HCT116 (cell line): ENCODE results near the gene MUC15. TPM values are rescaled to one million over a fixed set of nuclear protein-coding genes. Genes with fewer than 3 reads are reported as not detected.

ENCODE experiments used
- ATAC-seq: fragments of 200-7000 bp; cut with Tn5 transposase; 2 replicates; pipeline ENCODE4 v1.9.1; 2020; ENCODE audit warnings: mild to moderate bottlenecking, moderate library complexity
- BruUV-seq: library from RNA; stranded (reverse); fragments of 400-500 nt; replicated peaks from 2 replicates; lab custom pipeline; 2021; lab: Mats Ljungman, UMichigan
- CTCF ChIA-PET: fragments of 300-600 bp; sonication (Branson Sonifier 250); formaldehyde crosslinking; loops from one replicate; lab custom pipeline; 2021; ENCODE audit warnings: antibody characterized with exemption; lab: Charles Lee
- POLR2A ChIA-PET: fragments of 300-600, 350-600 bp; sonication (Branson Sonifier 250); formaldehyde crosslinking; loops from one replicate; lab custom pipeline; 2021; ENCODE audit warnings: antibody characterized with exemption; lab: Charles Lee
- RAD21 ChIA-PET, 2 experiments: fragments of 300-600 bp; sonication (Branson Sonifier 250); formaldehyde crosslinking; loops; one replicate each; lab custom pipeline; 2023; ENCODE audit warnings: low total read pairs in 2 of 2; ENCODE audit not compliant: uncharacterized antibody in 2 of 2, unreplicated experiment in 2 of 2, low non-redundant PET in 1 of 2; lab: Charles Lee
- DNase-seq: peaks from one replicate; pipeline ENCODE4 v3.0.0-alpha.2; 2010; ENCODE audit warnings: low read depth, low spot score
- H2AFZ ChIP-seq: fragments of 200-600 bp; shearing (Covaris generic), sonication (generic); 2 replicates; pipeline ENCODE4 v1.6.1; 2017; ENCODE audit warnings: low read depth, mixed run types, mixed read lengths, antibody characterized with exemption, low read length; ENCODE audit not compliant: poor library complexity, severe bottlenecking
- H3K27ac ChIP-seq: 2 replicates; pipeline ENCODE4 v1.5.1; 2012; ENCODE audit warnings: low read depth, low read length
- H3K27me3 ChIP-seq: fragments of 200-600 bp; sonication (generic); 2 replicates; pipeline ENCODE4 v1.6.1; 2016; ENCODE audit warnings: mixed run types, low read length, mixed read lengths; ENCODE audit not compliant: insufficient read depth
- H3K36me3 ChIP-seq, 2 experiments: fragments of 200-500 bp in 1 of 2; fragments of 200-600 bp in 1 of 2; sonication (Bioruptor generic) in 1 of 2; sonication (generic) in 1 of 2; 2 replicates each; pipeline versions ENCODE4 v1.5.1 to v1.6.1; 2014 to 2016; ENCODE audit warnings: low read length in 2 of 2, inconsistent platforms in 1 of 2, mixed read lengths in 1 of 2, mixed run types in 1 of 2; ENCODE audit not compliant: insufficient read depth in 2 of 2, control insufficient read depth in 1 of 2
- H3K4me1 ChIP-seq, 2 experiments: fragments of 200-600 bp in 1 of 2; sonication (generic) in 1 of 2; 2 replicates each; pipeline versions ENCODE4 v1.5.1 to v1.6.1; 2012 to 2017; ENCODE audit warnings: low read length in 2 of 2, inconsistent platforms in 1 of 2, mild to moderate bottlenecking in 1 of 2, mixed read lengths in 1 of 2, mixed run types in 1 of 2, moderate library complexity in 1 of 2; ENCODE audit not compliant: insufficient read depth in 2 of 2, control insufficient read depth in 1 of 2
- H3K4me2 ChIP-seq: fragments of 200-600 bp; sonication (generic); 2 replicates; pipeline ENCODE4 v1.6.1; 2017; ENCODE audit warnings: mixed run types, low read length, mixed read lengths
- H3K4me3 ChIP-seq, 2 experiments: fragments of 200-600 bp in 1 of 2; sonication (generic) in 1 of 2; replicated peaks in 1 of 2; 2 replicates each; pipeline ENCODE4 v1.5.1; 2011 to 2016; ENCODE audit warnings: low read length in 2 of 2, control low read depth in 1 of 2, low read depth in 1 of 2, mild to moderate bottlenecking in 1 of 2, mixed read lengths in 1 of 2, mixed run types in 1 of 2
- H3K79me2 ChIP-seq: fragments of 200-600 bp; sonication (generic); 2 replicates; pipeline ENCODE4 v1.6.1; 2017; ENCODE audit warnings: mild to moderate bottlenecking, mixed run types, low read length, moderate library complexity, mixed read lengths; ENCODE audit not compliant: insufficient read depth
- H3K9ac ChIP-seq: fragments of 200-600 bp; sonication (generic); 2 replicates; pipeline ENCODE4 v1.6.1; 2016; ENCODE audit warnings: low read length, mixed read lengths
- H3K9me2 ChIP-seq: fragments of 200-600 bp; sonication (generic), shearing (Covaris generic); 2 replicates; pipeline ENCODE4 v1.6.1; 2017; ENCODE audit warnings: mixed run types, mild to moderate bottlenecking, moderate library complexity; ENCODE audit not compliant: insufficient read depth
- H3K9me3 ChIP-seq, 2 experiments: fragments of 200-500 bp in 1 of 2; fragments of 200-600 bp in 1 of 2; sonication (Bioruptor generic) in 1 of 2; sonication (generic) in 1 of 2; 2 replicates each; pipeline ENCODE4 v1.6.1; 2014 to 2017; ENCODE audit warnings: low read length in 2 of 2, mixed read lengths in 2 of 2, inconsistent platforms in 1 of 2, low read depth in 1 of 2, mild to moderate bottlenecking in 1 of 2, mixed run types in 1 of 2, moderate library complexity in 1 of 2; ENCODE audit not compliant: control insufficient read depth in 1 of 2, insufficient read depth in 1 of 2
- H4K20me1 ChIP-seq: fragments of 200-600 bp; sonication (generic), shearing (Covaris generic); 2 replicates; pipeline ENCODE4 v1.6.1; 2017; ENCODE audit warnings: mixed run types, mild to moderate bottlenecking, moderate library complexity; ENCODE audit not compliant: insufficient read depth
- CBX3 ChIP-seq: IDR thresholded peaks from 2 replicates; pipeline ENCODE4 v1.6.1; 2012; ENCODE audit warnings: low read depth
- CEBPB ChIP-seq: IDR thresholded peaks from 2 replicates; pipeline ENCODE4 v1.6.1; 2012; ENCODE audit warnings: low read depth
- CTCF ChIP-seq, 3 experiments: fragments of 200-600 bp in 1 of 3; sonication (generic) in 1 of 3; IDR thresholded peaks in 2 of 3; conservative IDR thresholded peaks in 1 of 3; 2 replicates each; pipeline ENCODE4 v1.5.1; 2012 to 2017; ENCODE audit warnings: low read depth in 2 of 3, low read length in 2 of 3, antibody characterized with exemption in 1 of 3, borderline replicate concordance in 1 of 3, control low read depth in 1 of 3, mild to moderate bottlenecking in 1 of 3, mixed read lengths in 1 of 3, mixed run types in 1 of 3, moderate library complexity in 1 of 3; ENCODE audit not compliant: insufficient read depth in 1 of 3
- EGR1 ChIP-seq: IDR thresholded peaks from 2 replicates; pipeline ENCODE4 v1.6.1; 2012; ENCODE audit warnings: low read depth
- EZH2 ChIP-seq: fragments of 200-600 bp; sonication (generic); IDR thresholded peaks from 2 replicates; pipeline ENCODE4 v1.6.1; 2017; ENCODE audit warnings: antibody characterized with exemption, mixed run types
- EZH2phosphoT487 ChIP-seq: fragments of 200-600 bp; IDR thresholded peaks from 2 replicates; pipeline ENCODE4 v1.6.1; 2018; ENCODE audit warnings: antibody characterized with exemption, borderline replicate concordance
- FOSL1 ChIP-seq: IDR thresholded peaks from 2 replicates; pipeline ENCODE4 v1.6.1; 2012; ENCODE audit warnings: low read depth
- JUND ChIP-seq: IDR thresholded peaks from 2 replicates; pipeline ENCODE4 v1.6.1; 2012
- POLR2AphosphoS5 ChIP-seq: IDR thresholded peaks from 2 replicates; pipeline ENCODE4 v1.6.1; 2011; ENCODE audit warnings: mild to moderate bottlenecking, low read depth, low read length, moderate library complexity
- RAD21 ChIP-seq: IDR thresholded peaks from 2 replicates; pipeline ENCODE4 v1.6.1; 2012; ENCODE audit warnings: low read depth, mild to moderate bottlenecking
- REST ChIP-seq: IDR thresholded peaks from 2 replicates; pipeline ENCODE4 v1.6.1; 2012; ENCODE audit warnings: low read depth
- SIN3A ChIP-seq: IDR thresholded peaks from 2 replicates; pipeline ENCODE4 v1.6.1; 2012; ENCODE audit warnings: low read depth
- SRF ChIP-seq: IDR thresholded peaks from 2 replicates; pipeline ENCODE4 v1.6.1; 2012; ENCODE audit warnings: low read depth
- TCF7L2 ChIP-seq: IDR thresholded peaks from 2 replicates; pipeline ENCODE4 v1.7.0; 2011; ENCODE audit warnings: borderline replicate concordance, inconsistent platforms; ENCODE audit not compliant: insufficient read depth, insufficient read length; ENCODE audit errors: extremely low read depth
- YY1 ChIP-seq: IDR thresholded peaks from 2 replicates; pipeline ENCODE4 v1.6.1; 2011; ENCODE audit warnings: low read length, low read depth, moderate library complexity, mild to moderate bottlenecking; ENCODE audit not compliant: insufficient replicate concordance; ENCODE audit errors: extremely low read depth
- ZBTB33 ChIP-seq: IDR thresholded peaks from 2 replicates; pipeline ENCODE4 v1.6.1; 2011; ENCODE audit warnings: mild to moderate bottlenecking, low read length, moderate library complexity; ENCODE audit not compliant: insufficient replicate concordance; ENCODE audit errors: extremely low read depth
- ZFX ChIP-seq: fragments of 450-650 bp; IDR thresholded peaks from 2 replicates; pipeline ENCODE4 v1.6.1; 2017
- ZNF274 ChIP-seq: fragments of 200-500 bp; sonication (Bioruptor generic); IDR thresholded peaks from 2 replicates; pipeline ENCODE4 v1.6.1; 2014; ENCODE audit warnings: mild to moderate bottlenecking, low read depth, low read length, inconsistent platforms
- intact Hi-C: fragments of 100-400 bp; cut with micrococcal nuclease; formaldehyde crosslinking; loops from 2 replicates; pipeline ENCODE4 v1.10.0; 2022
- total RNA-seq: library from RNA; stranded (reverse); gene quantifications from one replicate; pipeline ENCODE4 v1.2.1, GENCODE V29; 2021; ENCODE audit not compliant: unreplicated experiment
- TF ChIP-seq, protein P1 (sequence below): IDR thresholded peaks from 2 replicates; pipeline ENCODE4 v1.6.1; 2012
- TF ChIP-seq, protein P2 (sequence below): IDR thresholded peaks from 2 replicates; pipeline ENCODE4 v1.6.1; 2012

Gene MUC15
- total RNA-seq, 1 experiment from 2014 or later: not detected

DNA sequence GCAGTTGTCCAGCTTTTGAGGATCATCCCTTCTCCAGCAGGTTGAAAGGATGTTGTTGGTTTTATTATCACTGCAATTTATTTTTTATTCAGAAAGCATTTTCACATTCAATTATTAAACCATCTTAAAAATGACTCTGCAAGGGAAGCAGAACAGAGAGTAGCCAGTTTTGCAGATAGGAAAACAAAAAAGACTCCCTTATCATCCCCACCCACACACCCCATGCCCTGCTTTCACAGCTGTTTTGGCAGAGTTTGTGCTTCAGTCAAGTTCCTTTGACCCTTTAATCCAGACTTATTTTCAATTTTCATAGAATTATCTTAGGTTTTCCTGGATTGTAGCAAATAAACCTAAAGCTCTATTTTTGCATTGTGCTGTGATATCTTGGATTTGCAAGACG is 44.4 kb downstream of the MUC15 start:
- intact Hi-C loops: no loop called here
- no peak overlapping the region for H3K27ac ChIP-seq
- H3K4me1 ChIP-seq: no peaks in the 10 kb centered on the region
- peaks cover 0 to 7% of the 10 kb centered on the region in 2 experiments; a peak in 2 of 4 replicates for H3K9me3 ChIP-seq
- H3K79me2 ChIP-seq: no peaks in the 10 kb centered on the region
- CTCF ChIA-PET: no interaction called here
- TF ChIP-seq RAD21 (no peak), EGR1 (no peak), CEBPB (no peak), EZH2 (no peak), FOSL1 (no peak), CTCF (IDR thresholded peaks at IDR 0.05 in 2 of 3, conservative IDR thresholded peaks at IDR 0.05 in 1 of 3; ENCODE audit: borderline replicate concordance in 1 of 3, insufficient read depth in 1 of 3, low read depth in 2 of 3, low read length in 2 of 3) (no peak), SIN3A (no peak), TCF7L2 (no peak), POLR2AphosphoS5 (no peak), YY1 (no peak), ZBTB33 (no peak), EZH2phosphoT487 (no peak), ZFX (no peak), SRF (no peak), REST (no peak), JUND (no peak), ZNF274 (no peak), CBX3 (no peak)
- TF ChIP-seq, protein P1, sequence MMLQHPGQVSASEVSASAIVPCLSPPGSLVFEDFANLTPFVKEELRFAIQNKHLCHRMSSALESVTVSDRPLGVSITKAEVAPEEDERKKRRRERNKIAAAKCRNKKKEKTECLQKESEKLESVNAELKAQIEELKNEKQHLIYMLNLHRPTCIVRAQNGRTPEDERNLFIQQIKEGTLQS: no peak
- TF ChIP-seq, protein P2, sequence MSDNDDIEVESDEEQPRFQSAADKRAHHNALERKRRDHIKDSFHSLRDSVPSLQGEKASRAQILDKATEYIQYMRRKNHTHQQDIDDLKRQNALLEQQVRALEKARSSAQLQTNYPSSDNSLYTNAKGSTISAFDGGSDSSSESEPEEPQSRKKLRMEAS: no peak
- H2AFZ ChIP-seq: no peak overlapping the region
- no peak overlapping the region for H3K4me3 ChIP-seq
- BruUV-seq: no TSS peak
- POLR2A ChIA-PET: no interaction called here
- no peak for DNase-seq
- no peak overlapping the region for H3K4me2 ChIP-seq
- H3K27me3 ChIP-seq: no peaks in the 10 kb centered on the region
- H3K9ac ChIP-seq: no peak overlapping the region
- H3K36me3 ChIP-seq: no peaks in the 10 kb centered on the region; a peak in 1 of 4 replicates
- RAD21 ChIA-PET: no interaction called here
- no peaks in the 10 kb centered on the region for H3K9me2 ChIP-seq
- ATAC-seq: no peak
- no peaks in the 10 kb centered on the region for H4K20me1 ChIP-seq
